B cell (primary cell): ENCODE measurements around the gene MREG. TPM values are rescaled to one million over a fixed set of nuclear protein-coding genes. Genes with fewer than 3 reads are reported as not detected.

ENCODE experiments used
- ATAC-seq: fragments of 200-7000 bp; cut with Tn5 transposase; one replicate; pipeline ENCODE4 v1.10.0; 2021; ENCODE audit warnings: low read depth, mild to moderate bottlenecking, moderate number of reproducible peaks, moderate library complexity
- CTCF ChIA-PET: fragments of 350-600 bp; sonication (Branson Sonifier 250); formaldehyde crosslinking; loops from one replicate; lab custom pipeline; 2021; ENCODE audit warnings: antibody characterized with exemption, inconsistent platforms; lab: Charles Lee
- POLR2A ChIA-PET: fragments of 350-600 bp; sonication (Branson Sonifier 250); formaldehyde crosslinking; loops from one replicate; lab custom pipeline; 2021; ENCODE audit warnings: antibody characterized with exemption; lab: Charles Lee
- DNase-seq: peaks from one replicate; pipeline ENCODE4 v3.0.0; 2013
- H2AFZ ChIP-seq: 2 replicates; pipeline ENCODE4 v1.6.1; 2012; ENCODE audit warnings: mild to moderate bottlenecking, low read depth, low read length; ENCODE audit not compliant: insufficient read depth, poor library complexity, severe bottlenecking
- H3K27ac ChIP-seq, 2 donors: 1 replicate in 1 of 2; 2 replicates in 1 of 2; pipeline ENCODE4 v1.5.1; 2012 to 2013; ENCODE audit warnings: low read length in 2 of 2, mild to moderate bottlenecking in 2 of 2, moderate library complexity in 1 of 2
- H3K27me3 ChIP-seq, 4 experiments: fragments of 200-600 bp in 1 of 4; sonication (generic) in 1 of 4; replicated peaks in 1 of 4; 1 replicate in 2 of 4; 2 replicates in 2 of 4; pipeline versions ENCODE4 v1.6.1 to v1.7.0; 2013 to 2016; ENCODE audit warnings: low read length in 3 of 4, mild to moderate bottlenecking in 2 of 4, mixed read lengths in 1 of 4, moderate library complexity in 1 of 4; ENCODE audit not compliant: insufficient read depth in 4 of 4, control insufficient read depth in 3 of 4; ENCODE audit errors: control extremely low read depth in 1 of 4
- H3K36me3 ChIP-seq, 2 experiments: replicated peaks in 1 of 2; 1 replicate in 1 of 2; 2 replicates in 1 of 2; pipeline versions ENCODE4 v1.6.1 to v1.7.1; 2013; ENCODE audit warnings: low read length in 1 of 2; ENCODE audit not compliant: insufficient read depth in 2 of 2, control insufficient read depth in 1 of 2; ENCODE audit errors: control extremely low read depth in 1 of 2, extremely low read depth in 1 of 2
- H3K4me1 ChIP-seq, 2 donors: fragments of 200-600 bp in 1 of 2; sonication (generic) in 1 of 2; 1 replicate in 1 of 2; 2 replicates in 1 of 2; pipeline versions ENCODE4 v1.5.1 to v1.6.1; 2013 to 2017; ENCODE audit warnings: low read length in 2 of 2; ENCODE audit not compliant: control insufficient read depth in 2 of 2, insufficient read depth in 2 of 2
- H3K4me2 ChIP-seq: replicated peaks from 2 replicates; pipeline ENCODE3; 2012; ENCODE audit warnings: mild to moderate bottlenecking, low read depth, low read length; ENCODE audit not compliant: poor library complexity, severe bottlenecking
- H3K4me3 ChIP-seq, 5 experiments: fragments of 200-600 bp in 1 of 5; sonication (generic) in 1 of 5; 1 replicate in 3 of 5; 2 replicates in 2 of 5; pipeline versions ENCODE4 v1.5.1 to v1.7.0; 2011 to 2016; ENCODE audit warnings: low read length in 4 of 5, mild to moderate bottlenecking in 4 of 5, low read depth in 2 of 5, control low read depth in 1 of 5, moderate library complexity in 1 of 5; ENCODE audit not compliant: insufficient read depth in 1 of 5; ENCODE audit errors: control extremely low read depth in 1 of 5, extremely low read depth in 1 of 5
- H3K79me2 ChIP-seq: fragments of 200-600 bp; sonication (generic); one replicate; pipeline ENCODE4 v1.6.0; 2016; ENCODE audit warnings: low read length; ENCODE audit not compliant: control insufficient read depth, insufficient read depth
- H3K9ac ChIP-seq: fragments of 200-600 bp; sonication (generic); 2 replicates; pipeline ENCODE4 v1.6.1; 2017; ENCODE audit warnings: mild to moderate bottlenecking, low read length, moderate library complexity
- H3K9me3 ChIP-seq, 3 donors: one replicate each; pipeline versions ENCODE4 v1.6.1 to v1.7.1; 2013; ENCODE audit warnings: low read length in 2 of 3; ENCODE audit not compliant: control insufficient read depth in 2 of 3, insufficient read depth in 1 of 3; ENCODE audit errors: control extremely low read depth in 1 of 3
- H4K20me1 ChIP-seq: 2 replicates; pipeline ENCODE4 v1.6.0; 2012; ENCODE audit warnings: mild to moderate bottlenecking, low read length; ENCODE audit not compliant: insufficient read depth, control insufficient read depth, poor library complexity, severe bottlenecking
- H3K27ac Mint-ChIP-seq: one replicate; pipeline ENCODE4 v1.8.0; 2021; ENCODE audit warnings: mixed read lengths
- H3K27me3 Mint-ChIP-seq: one replicate; pipeline ENCODE4 v1.8.0; 2021; ENCODE audit warnings: mixed read lengths
- H3K4me1 Mint-ChIP-seq: one replicate; pipeline ENCODE4 v1.8.0; 2021; ENCODE audit warnings: mixed read lengths
- H3K4me3 Mint-ChIP-seq: one replicate; pipeline ENCODE4 v1.8.0; 2021; ENCODE audit warnings: mixed read lengths
- H3K9me3 Mint-ChIP-seq: one replicate; pipeline ENCODE4 v1.8.0; 2022; ENCODE audit warnings: mixed read lengths; ENCODE audit not compliant: insufficient read depth
- CTCF ChIP-seq: fragments of 200-600 bp; IDR thresholded peaks from one replicate; pipeline ENCODE4 v1.8.0; 2022; ENCODE audit warnings: antibody characterized with exemption, mild to moderate bottlenecking
- EZH2 ChIP-seq: IDR thresholded peaks from 2 replicates; pipeline ENCODE4 v1.6.1; 2012; ENCODE audit warnings: borderline replicate concordance, low read depth, mild to moderate bottlenecking, moderate library complexity, low read length; ENCODE audit not compliant: insufficient read depth, poor library complexity, severe bottlenecking
- WGBS: methylation state at CpG from one replicate; pipeline ENCODE4 v1.1.5; 2013; ENCODE audit warnings: missing lambda C conversion rate; ENCODE audit not compliant: insufficient coverage; 5-methylcytosine and 5-hydroxymethylcytosine counted together
- intact Hi-C: fragments of 100-400 bp; cut with micrococcal nuclease; formaldehyde crosslinking; loops from one replicate; pipeline ENCODE4 v1.10.0; 2022
- polyA plus RNA-seq: library from polyadenylated mRNA; depleted of rRNA; stranded (reverse); fragments of >200 nt; gene quantifications from 2 replicates; pipeline ENCODE4 v1.2.3, GENCODE V29; 2012
- total RNA-seq, 2 donors: library from RNA; stranded (reverse); fragments of 120-200 nt in 1 of 2; gene quantifications; 1 replicate in 1 of 2; 2 replicates in 1 of 2; pipeline versions ENCODE4 v1.2.3 to v1.2.4, GENCODE V29; 2013 to 2022

The MREG gene
- total and polyA plus RNA-seq, 2 donors (not counting 1 experiment from before 2014, with no cell fraction given): 2.1 to 5.7 TPM

GRCh38 chr2:215983581-215984351 lies 29.6 kb downstream of the MREG start:
- no peak for TF ChIP-seq EZH2
- H3K4me1 Mint-ChIP-seq: peaks cover 6% of the 10 kb centered on the region
- no peak overlapping the region for H3K4me2 ChIP-seq
- no peak overlapping the region for H3K4me3 ChIP-seq
- H3K79me2 ChIP-seq: peaks cover 6% of the 10 kb centered on the region
- ATAC-seq (no peak), DNase-seq (no peak)
- intact Hi-C loops: no loop called here
- no peaks in the 10 kb centered on the region for H3K36me3 ChIP-seq
- no CpG with 5 or more reads among the region's 2 CpGs for WGBS
- H3K4me1 ChIP-seq: no peaks in the 10 kb centered on the region
- ChIA-PET CTCF (no interaction called here), POLR2A (no interaction called here)
- no peak overlapping the region for H3K27ac Mint-ChIP-seq
- H3K9me3 Mint-ChIP-seq: peaks cover 4% of the 10 kb centered on the region
- H3K9me3 ChIP-seq: peaks cover 0 to 5% (median 4%) of the 10 kb centered on the region in 3 donors
- H3K9ac ChIP-seq: no peak overlapping the region
- H3K27me3 ChIP-seq: no peaks in the 10 kb centered on the region
- H4K20me1 ChIP-seq: no peaks in the 10 kb centered on the region
- no peaks in the 10 kb centered on the region for H3K27me3 Mint-ChIP-seq
- H3K27ac ChIP-seq: no peak overlapping the region
- H3K4me3 Mint-ChIP-seq: no peak overlapping the region
- no peak overlapping the region for H2AFZ ChIP-seq

GRCh38 chr2:215982465-215982875 lies 30.9 kb downstream of the MREG start:
- H3K27me3 ChIP-seq: no peaks in the 10 kb centered on the region
- no peak overlapping the region for H3K27ac ChIP-seq
- H3K27me3 Mint-ChIP-seq: no peaks in the 10 kb centered on the region
- intact Hi-C loops: no loop called here
- H3K79me2 ChIP-seq: peaks cover 6% of the 10 kb centered on the region
- 90% methylated on average over 2 of the region's 6 CpGs for WGBS
- TF ChIP-seq CTCF (no peak), EZH2 (no peak)
- no peak overlapping the region for H3K27ac Mint-ChIP-seq
- H3K9ac ChIP-seq: no peak overlapping the region
- DNase-seq: no peak
- no peaks in the 10 kb centered on the region for H3K4me1 ChIP-seq
- peaks cover 0 to 4% (median 4%) of the 10 kb centered on the region in 3 donors for H3K9me3 ChIP-seq
- H3K36me3 ChIP-seq: no peaks in the 10 kb centered on the region
- POLR2A ChIA-PET: no interaction called here
- peaks cover 4% of the 10 kb centered on the region for H3K9me3 Mint-ChIP-seq
- H4K20me1 ChIP-seq: no peaks in the 10 kb centered on the region
- H3K4me2 ChIP-seq: no peak overlapping the region
- no peak for ATAC-seq
- H3K4me3 Mint-ChIP-seq: no peak overlapping the region
- H2AFZ ChIP-seq: no peak overlapping the region
- CTCF ChIA-PET: no interaction called here
- H3K4me3 ChIP-seq: no peak overlapping the region
- H3K4me1 Mint-ChIP-seq: peaks cover 6% of the 10 kb centered on the region
